ENCODE data around the gene C5orf52. TPM values are rescaled to one million over a fixed set of nuclear protein-coding genes. Genes with fewer than 3 reads are reported as not detected.
"Not testable (repeated sequence)": the region's sequence is repeated elsewhere in the genome, so short reads cannot be mapped to it uniquely, and the experiment has no call there.

C5orf52 gene
- total RNA-seq, 4 donors from 2014 or later: not detected

DNA sequence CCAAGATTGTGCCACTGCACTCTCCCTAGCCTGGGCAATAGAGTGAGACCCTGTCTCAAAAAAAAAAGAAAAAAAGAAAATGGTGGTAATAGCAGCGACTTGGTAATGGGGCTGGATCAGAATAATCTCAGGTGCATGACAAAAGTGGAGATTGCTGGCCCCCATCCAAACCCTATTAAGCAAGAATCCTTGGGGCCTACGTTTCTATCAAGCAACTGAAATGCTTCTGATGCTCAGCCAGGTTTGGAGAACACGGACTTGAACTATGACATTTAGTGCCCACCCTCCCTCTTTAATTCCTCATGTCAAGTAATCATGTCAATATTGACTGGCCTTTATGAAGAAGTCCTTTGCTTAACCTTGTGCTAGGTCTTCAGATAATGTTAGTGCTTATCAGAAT, 6.6 kb downstream of the C5orf52 start:
- H3K4me3 ChIP-seq: no peak overlapping the region
- H3K4me1 ChIP-seq: no peaks in the 10 kb centered on the region
- no peak overlapping the region for H3K27ac ChIP-seq
- no peaks in the 10 kb centered on the region for H3K36me3 ChIP-seq
- WGBS, 2 donors (ENCODE audit: low coverage in 1 of 2): 67 to 79% methylated on average over 3 of the region's 3 CpGs
- no peaks in the 10 kb centered on the region for H3K27me3 ChIP-seq
- TF ChIP-seq EP300 (IDR thresholded peaks at IDR 0.05) (no peak), POLR2AphosphoS5 (IDR thresholded peaks at IDR 0.05) (no peak), POLR2A (IDR thresholded peaks at IDR 0.05) (no peak)
- TF ChIP-seq, protein P1, sequence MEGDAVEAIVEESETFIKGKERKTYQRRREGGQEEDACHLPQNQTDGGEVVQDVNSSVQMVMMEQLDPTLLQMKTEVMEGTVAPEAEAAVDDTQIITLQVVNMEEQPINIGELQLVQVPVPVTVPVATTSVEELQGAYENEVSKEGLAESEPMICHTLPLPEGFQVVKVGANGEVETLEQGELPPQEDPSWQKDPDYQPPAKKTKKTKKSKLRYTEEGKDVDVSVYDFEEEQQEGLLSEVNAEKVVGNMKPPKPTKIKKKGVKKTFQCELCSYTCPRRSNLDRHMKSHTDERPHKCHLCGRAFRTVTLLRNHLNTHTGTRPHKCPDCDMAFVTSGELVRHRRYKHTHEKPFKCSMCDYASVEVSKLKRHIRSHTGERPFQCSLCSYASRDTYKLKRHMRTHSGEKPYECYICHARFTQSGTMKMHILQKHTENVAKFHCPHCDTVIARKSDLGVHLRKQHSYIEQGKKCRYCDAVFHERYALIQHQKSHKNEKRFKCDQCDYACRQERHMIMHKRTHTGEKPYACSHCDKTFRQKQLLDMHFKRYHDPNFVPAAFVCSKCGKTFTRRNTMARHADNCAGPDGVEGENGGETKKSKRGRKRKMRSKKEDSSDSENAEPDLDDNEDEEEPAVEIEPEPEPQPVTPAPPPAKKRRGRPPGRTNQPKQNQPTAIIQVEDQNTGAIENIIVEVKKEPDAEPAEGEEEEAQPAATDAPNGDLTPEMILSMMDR (IDR thresholded peaks at IDR 0.05): no peak
- no peak for ATAC-seq
- H3K9me3 ChIP-seq: no peaks in the 10 kb centered on the region

DNA sequence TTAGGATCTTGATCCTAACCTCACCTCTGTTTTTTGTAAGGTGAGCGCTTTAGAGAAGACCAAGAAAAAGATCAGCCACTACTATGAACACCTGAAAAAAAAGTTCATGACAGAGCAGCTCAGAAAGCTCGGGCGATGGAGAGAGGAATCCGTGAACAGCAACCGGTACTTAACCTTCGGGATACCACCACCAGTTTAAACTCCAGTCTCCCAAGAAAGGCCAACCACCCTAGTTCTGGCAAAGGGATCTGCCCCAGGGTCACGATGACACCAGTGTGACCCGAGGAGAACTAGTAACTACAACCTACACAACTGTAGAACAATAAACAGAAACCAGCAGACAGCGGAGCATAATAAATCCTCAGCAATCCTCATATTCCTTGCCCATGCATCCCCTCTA, 8.5 kb downstream of the C5orf52 start:
- ATAC-seq: no peak
- WGBS, 2 donors (ENCODE audit: low coverage in 1 of 2): 93 to 97% methylated on average over 6 to 8 of the region's 9 CpGs
- Histone ChIP-seq H3K4me1 (no peaks in the 10 kb centered on the region), H3K27ac (no peak overlapping the region), H3K36me3 (no peaks in the 10 kb centered on the region), H3K9me3 (no peaks in the 10 kb centered on the region), H3K27me3 (no peaks in the 10 kb centered on the region), H3K4me3 (no peak overlapping the region)
- TF ChIP-seq POLR2A (IDR thresholded peaks at IDR 0.05) (no peak), POLR2AphosphoS5 (IDR thresholded peaks at IDR 0.05) (no peak), EP300 (IDR thresholded peaks at IDR 0.05) (no peak)
- TF ChIP-seq, protein P1 (IDR thresholded peaks at IDR 0.05): no peak

DNA sequence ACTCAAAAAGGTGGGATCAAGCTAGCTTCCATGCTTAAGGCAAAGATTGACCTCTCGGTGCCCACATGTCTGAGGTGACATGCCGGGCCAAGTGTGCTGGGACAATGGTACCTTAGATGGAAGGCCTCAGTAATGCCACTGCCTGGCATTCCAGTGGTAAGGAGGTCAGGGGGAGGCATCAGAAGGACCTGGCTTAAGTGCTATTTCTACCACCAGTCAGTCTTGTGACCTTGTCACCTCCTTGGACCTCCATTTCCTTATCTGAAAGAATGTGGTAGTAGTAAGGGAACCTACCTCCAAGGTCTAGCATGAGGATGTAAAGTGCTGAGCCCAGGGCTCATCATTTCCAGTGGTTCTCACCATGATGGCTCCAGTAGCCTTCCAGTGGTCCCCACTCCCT, 8.9 kb downstream of the C5orf52 start:
- 100% methylated on average over 2 of the region's 2 CpGs for WGBS, 2 donors (ENCODE audit: low coverage in 1 of 2)
- Histone ChIP-seq H3K36me3 (no peaks in the 10 kb centered on the region), H3K4me3 (no peak overlapping the region), H3K9me3 (no peaks in the 10 kb centered on the region), H3K4me1 (no peaks in the 10 kb centered on the region), H3K27me3 (no peaks in the 10 kb centered on the region), H3K27ac (no peak overlapping the region)
- ATAC-seq: no peak
- TF ChIP-seq POLR2AphosphoS5 (IDR thresholded peaks at IDR 0.05) (no peak), EP300 (IDR thresholded peaks at IDR 0.05) (no peak), POLR2A (IDR thresholded peaks at IDR 0.05) (no peak)
- TF ChIP-seq, protein P1 (IDR thresholded peaks at IDR 0.05): no peak

DNA sequence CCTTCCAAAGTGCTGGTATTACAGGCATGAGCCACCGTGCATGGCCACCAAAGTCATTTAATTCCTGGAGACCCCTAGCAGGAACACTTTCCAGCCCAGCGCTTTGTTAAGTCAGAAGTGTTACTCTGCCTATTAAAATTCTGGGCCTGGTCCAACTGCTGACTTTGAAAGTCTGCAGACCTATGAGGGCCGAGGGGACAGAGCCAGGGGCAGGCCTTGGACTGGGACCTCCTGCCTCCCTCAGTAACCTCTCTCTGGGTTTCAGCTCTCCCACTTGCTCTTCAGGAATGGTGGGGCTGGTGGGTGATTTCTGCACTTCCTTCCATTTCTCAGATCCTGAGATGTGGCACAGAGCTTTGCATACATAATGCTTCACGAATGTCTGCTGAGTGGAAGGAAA, 9.7 kb downstream of the C5orf52 start:
- no peaks in the 10 kb centered on the region for H3K9me3 ChIP-seq
- 49 to 56% methylated on average over 3 to 4 of the region's 4 CpGs for WGBS, 2 donors (ENCODE audit: low coverage in 1 of 2)
- TF ChIP-seq POLR2AphosphoS5 (IDR thresholded peaks at IDR 0.05) (no peak), EP300 (IDR thresholded peaks at IDR 0.05) (no peak), POLR2A (IDR thresholded peaks at IDR 0.05) (no peak)
- TF ChIP-seq, protein P1 (IDR thresholded peaks at IDR 0.05): no peak
- no peaks in the 10 kb centered on the region for H3K36me3 ChIP-seq
- H3K27me3 ChIP-seq: no peaks in the 10 kb centered on the region
- H3K4me3 ChIP-seq: no peak overlapping the region
- no peaks in the 10 kb centered on the region for H3K4me1 ChIP-seq
- no peak for ATAC-seq
- H3K27ac ChIP-seq: no peak overlapping the region

DNA sequence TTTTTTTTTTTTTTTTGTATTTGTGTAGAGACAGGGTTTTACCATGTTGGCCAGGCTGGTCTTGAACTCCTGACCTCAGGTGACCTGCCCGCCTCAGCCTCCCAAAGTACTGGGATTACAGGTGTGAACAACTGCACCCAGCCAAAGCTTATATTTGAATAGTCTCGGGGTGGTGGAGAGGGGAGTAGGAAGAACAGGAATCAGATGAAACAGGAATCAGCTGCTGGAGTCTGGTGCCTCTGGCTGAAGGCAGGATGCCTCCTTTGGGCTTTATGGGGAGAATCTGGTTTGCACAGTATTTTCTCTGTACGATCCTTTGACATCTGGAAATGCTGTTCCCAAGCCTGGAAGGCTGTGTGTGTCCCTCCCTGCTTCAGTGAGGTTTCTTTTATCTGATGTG, 10.9 kb downstream of the C5orf52 start:
- WGBS, 2 donors (ENCODE audit: low coverage in 1 of 2): 0 to 57% methylated on average over 1 to 3 of the region's 3 CpGs
- no peak for ATAC-seq
- H3K27me3 ChIP-seq: no peaks in the 10 kb centered on the region
- no peak overlapping the region for H3K27ac ChIP-seq
- no peaks in the 10 kb centered on the region for H3K36me3 ChIP-seq
- H3K9me3 ChIP-seq: no peaks in the 10 kb centered on the region
- no peaks in the 10 kb centered on the region for H3K4me1 ChIP-seq
- TF ChIP-seq, protein P1 (IDR thresholded peaks at IDR 0.05): no peak
- TF ChIP-seq EP300 (IDR thresholded peaks at IDR 0.05) (no peak), POLR2AphosphoS5 (IDR thresholded peaks at IDR 0.05) (no peak), POLR2A (IDR thresholded peaks at IDR 0.05) (no peak)
- H3K4me3 ChIP-seq: no peak overlapping the region

DNA sequence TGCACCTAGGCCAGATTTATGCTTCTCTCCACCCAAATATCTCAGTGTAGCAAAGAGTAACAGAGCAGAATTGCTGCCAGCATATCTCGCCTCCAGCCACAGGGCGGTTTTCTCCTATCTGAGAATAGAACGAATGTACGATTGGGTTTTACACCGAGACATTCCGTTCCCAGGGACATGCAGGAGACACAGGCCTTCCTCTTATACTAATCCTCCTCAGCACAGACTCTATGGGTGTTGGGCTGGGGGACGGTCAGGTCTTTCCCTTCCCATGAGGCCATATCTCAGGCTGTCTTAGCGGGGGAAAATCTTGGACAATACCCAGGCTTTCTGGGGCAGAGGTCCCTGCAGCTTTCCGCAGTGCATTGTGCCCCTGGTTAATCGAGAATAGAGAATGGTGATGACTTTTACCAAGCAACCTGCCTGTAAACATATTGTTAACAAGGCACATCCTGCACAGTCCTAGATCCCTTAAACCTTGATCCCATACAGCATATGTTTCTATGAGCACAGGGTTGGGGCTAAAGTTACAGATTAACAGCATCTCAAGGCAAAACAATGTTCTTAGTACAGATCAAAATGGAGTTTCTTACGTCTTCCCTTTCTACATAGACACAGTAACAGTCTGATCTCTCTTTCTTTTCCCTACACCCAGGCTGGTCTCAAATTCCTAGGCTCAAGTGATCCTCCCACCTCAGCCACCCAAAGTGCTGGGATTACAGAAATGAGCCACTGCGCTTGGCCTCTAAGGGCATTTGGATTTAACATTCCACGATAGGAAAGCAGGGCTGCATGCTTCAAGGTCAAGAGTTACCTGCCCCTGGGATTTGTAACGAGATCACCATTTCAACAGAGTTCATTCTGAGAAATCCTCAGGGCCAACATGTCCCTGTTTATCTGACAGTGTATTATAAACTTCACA, 15.2 kb downstream of the C5orf52 start:
- WGBS, 2 donors (ENCODE audit: low coverage in 1 of 2): 78 to 85% methylated on average over 8 to 10 of the region's 14 CpGs
- peaks cover 10% of the 10 kb centered on the region for H3K27me3 ChIP-seq
- H3K36me3 ChIP-seq, ATAC-seq, H3K9me3 ChIP-seq, H3K4me1 ChIP-seq, H3K4me3 ChIP-seq, H3K27ac ChIP-seq: not testable (repeated sequence)

All from gastroesophageal sphincter (tissue), 4 donors.